ENCODE measurements around the gene TEX35.
"Not testable (repeated sequence)": the region's sequence is repeated elsewhere in the genome, so short reads cannot be mapped to it uniquely, and the experiment has no call there.

- TF ChIP-seq CTCF, EP300 (IDR thresholded peaks at IDR 0.05): not testable (repeated sequence)
These were observed 41.4 kb downstream of the TEX35 start for GRCh38 chr1:178554351-178554750.

Data from ovary (tissue), 3 donors.